Measurements from ENCODE around the gene SUSD1. TPM values are rescaled to one million over a fixed set of nuclear protein-coding genes. Genes with fewer than 3 reads are reported as not detected.

Gene SUSD1
- total RNA-seq, 1 experiment from 2014 or later: 7.4 TPM

DNA sequence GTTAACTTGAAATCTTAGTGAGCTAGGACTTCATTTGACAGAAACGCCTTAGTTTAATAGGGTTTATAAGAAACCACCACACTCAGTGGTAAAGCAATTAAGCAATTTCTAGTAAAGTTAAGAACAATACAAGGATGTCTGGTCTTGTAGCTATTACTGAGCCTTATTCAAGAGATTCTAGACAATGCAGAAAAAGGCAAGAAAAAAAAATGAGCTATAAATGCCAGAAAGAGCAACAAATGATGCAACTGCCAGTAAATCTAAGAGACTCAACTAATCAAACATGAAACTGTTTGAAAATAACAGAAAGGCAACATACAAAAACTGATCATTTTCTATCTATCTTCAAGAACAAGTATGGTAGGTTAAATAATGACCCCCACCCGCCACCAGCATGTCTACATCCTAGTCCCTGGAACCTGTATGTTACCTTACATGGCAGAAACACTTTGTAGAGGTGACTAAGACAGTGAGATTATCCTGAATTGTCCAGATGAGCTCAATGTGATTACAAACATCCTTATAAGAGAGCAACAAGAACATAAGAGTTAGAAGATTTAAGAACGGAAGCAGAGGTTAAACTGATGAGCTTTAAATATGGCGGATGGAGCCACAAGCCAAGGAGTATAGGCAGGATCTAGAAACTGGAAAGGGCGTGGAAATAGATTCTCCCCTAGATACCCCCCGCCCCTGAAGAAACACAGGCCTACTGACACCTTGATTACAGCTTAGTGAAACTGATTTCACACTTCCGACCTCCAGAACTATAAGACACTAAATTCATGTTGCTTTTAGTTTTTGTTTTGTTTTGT, 93.0 kb downstream of the SUSD1 start:
- no TSS peak for BruUV-seq (replicated peaks)
- CTCF ChIA-PET: interaction anchor here (1.1 kb wide), 1 partner anchor 10 kb away, joined by 3 read pairs; no protein-coding TSS in a partner anchor
- POLR2A ChIA-PET (ENCODE audit: unreplicated experiment): interaction anchor here (0.7 kb wide), 1 partner anchor 473 kb away, joined by 6 read pairs; no protein-coding TSS in a partner anchor
- Histone ChIP-seq H3K4me1 (ENCODE audit: insufficient read depth, low read length) (peaks cover 6% of the 10 kb centered on the region; the same call in 1 of the 2 replicates), H3K4me2 (ENCODE audit: low read length) (no peak overlapping the region), H3K9me3 (ENCODE audit: low read length) (no peaks in the 10 kb centered on the region), H4K20me1 (ENCODE audit: low read length) (no peaks in the 10 kb centered on the region), H2AFZ (ENCODE audit: low read length) (no peak overlapping the region), H3K9me2 (replicated peaks; ENCODE audit: low read length) (no peaks in the 10 kb centered on the region), H3K79me2 (ENCODE audit: low read length) (no peaks in the 10 kb centered on the region), H3K9ac (ENCODE audit: low read length) (no peak overlapping the region), H3K4me3 (ENCODE audit: low read length) (no peak overlapping the region), H3K36me3 (ENCODE audit: low read depth, low read length) (no peaks in the 10 kb centered on the region), H3K27ac (ENCODE audit: low read length) (no peak overlapping the region), H3K27me3 (ENCODE audit: low read length) (no peaks in the 10 kb centered on the region), H3F3A (ENCODE audit: low read length, unreplicated experiment) (no peaks in the 10 kb centered on the region)
- DNase-seq: no peak
- intact Hi-C loops (cut with micrococcal nuclease): no loop called here
- no peak for ATAC-seq
- TF ChIP-seq, protein P1, sequence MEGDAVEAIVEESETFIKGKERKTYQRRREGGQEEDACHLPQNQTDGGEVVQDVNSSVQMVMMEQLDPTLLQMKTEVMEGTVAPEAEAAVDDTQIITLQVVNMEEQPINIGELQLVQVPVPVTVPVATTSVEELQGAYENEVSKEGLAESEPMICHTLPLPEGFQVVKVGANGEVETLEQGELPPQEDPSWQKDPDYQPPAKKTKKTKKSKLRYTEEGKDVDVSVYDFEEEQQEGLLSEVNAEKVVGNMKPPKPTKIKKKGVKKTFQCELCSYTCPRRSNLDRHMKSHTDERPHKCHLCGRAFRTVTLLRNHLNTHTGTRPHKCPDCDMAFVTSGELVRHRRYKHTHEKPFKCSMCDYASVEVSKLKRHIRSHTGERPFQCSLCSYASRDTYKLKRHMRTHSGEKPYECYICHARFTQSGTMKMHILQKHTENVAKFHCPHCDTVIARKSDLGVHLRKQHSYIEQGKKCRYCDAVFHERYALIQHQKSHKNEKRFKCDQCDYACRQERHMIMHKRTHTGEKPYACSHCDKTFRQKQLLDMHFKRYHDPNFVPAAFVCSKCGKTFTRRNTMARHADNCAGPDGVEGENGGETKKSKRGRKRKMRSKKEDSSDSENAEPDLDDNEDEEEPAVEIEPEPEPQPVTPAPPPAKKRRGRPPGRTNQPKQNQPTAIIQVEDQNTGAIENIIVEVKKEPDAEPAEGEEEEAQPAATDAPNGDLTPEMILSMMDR (conservative IDR thresholded peaks at IDR 0.05; ENCODE audit: low read depth, low read length): no peak
- TF ChIP-seq EZH2phosphoT487 (IDR thresholded peaks at IDR 0.05; ENCODE audit: borderline replicate concordance, low read length) (no peak), EZH2 (IDR thresholded peaks at IDR 0.05; ENCODE audit: low read length, unreplicated experiment) (no peak)

DNA sequence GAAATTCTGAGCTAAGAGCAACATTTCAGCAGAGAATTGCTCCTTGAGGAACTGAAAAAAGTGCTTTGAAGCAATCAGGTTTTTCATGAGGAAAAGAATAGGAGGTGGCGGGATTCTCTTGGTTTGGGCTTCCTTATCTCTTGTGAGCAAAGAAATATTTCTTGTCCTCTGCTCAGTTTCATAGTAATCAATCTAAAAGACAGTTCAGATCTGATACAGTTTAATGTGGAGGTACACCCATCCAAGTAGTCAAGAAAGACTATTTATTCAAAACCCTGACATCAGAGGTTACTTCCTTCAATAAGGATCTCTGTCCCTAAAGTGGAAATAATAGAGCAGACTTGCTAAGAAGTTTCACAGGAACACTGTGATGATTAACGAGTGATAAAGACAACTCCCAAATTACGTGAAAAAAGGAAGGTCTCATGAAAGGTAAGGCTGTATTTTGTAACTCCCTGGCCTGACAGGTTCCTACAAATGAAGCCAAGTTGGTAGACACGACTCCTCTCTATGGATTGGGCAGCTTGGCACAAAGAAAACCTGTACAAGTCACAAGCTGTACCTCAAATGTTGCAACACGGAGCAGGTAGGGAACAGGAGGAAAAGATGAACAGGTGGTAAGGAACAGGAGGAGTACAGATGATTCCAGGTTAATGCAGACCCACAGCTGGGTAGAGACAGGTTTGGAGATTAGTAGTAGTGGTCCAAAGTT, 94.1 kb downstream of the SUSD1 start:
- Histone ChIP-seq H3K9me3 (ENCODE audit: low read length) (no peaks in the 10 kb centered on the region), H3K9me2 (replicated peaks; ENCODE audit: low read length) (no peaks in the 10 kb centered on the region), H2AFZ (ENCODE audit: low read length) (no peak overlapping the region), H3F3A (ENCODE audit: low read length, unreplicated experiment) (no peaks in the 10 kb centered on the region), H3K4me1 (ENCODE audit: insufficient read depth, low read length) (peaks cover 6% of the 10 kb centered on the region; the same call in 1 of the 2 replicates), H3K4me3 (ENCODE audit: low read length) (no peak overlapping the region), H3K36me3 (ENCODE audit: low read depth, low read length) (no peaks in the 10 kb centered on the region), H3K27ac (ENCODE audit: low read length) (no peak overlapping the region), H3K4me2 (ENCODE audit: low read length) (no peak overlapping the region), H3K79me2 (ENCODE audit: low read length) (no peaks in the 10 kb centered on the region), H3K27me3 (ENCODE audit: low read length) (no peaks in the 10 kb centered on the region), H3K9ac (ENCODE audit: low read length) (no peak overlapping the region), H4K20me1 (ENCODE audit: low read length) (no peaks in the 10 kb centered on the region)
- DNase-seq: no peak
- CTCF ChIA-PET: interaction anchor here (1.1 kb wide), 1 partner anchor 11 kb away, joined by 3 read pairs; no protein-coding TSS in a partner anchor
- TF ChIP-seq, protein P1 (conservative IDR thresholded peaks at IDR 0.05; ENCODE audit: low read depth, low read length): no peak
- no peak for TF ChIP-seq EZH2 (IDR thresholded peaks at IDR 0.05; ENCODE audit: low read length, unreplicated experiment)
- TF ChIP-seq EZH2phosphoT487 (IDR thresholded peaks at IDR 0.05; ENCODE audit: borderline replicate concordance, low read length): no peak
- BruUV-seq (replicated peaks): no TSS peak
- POLR2A ChIA-PET (ENCODE audit: unreplicated experiment): no interaction called here
- no peak for ATAC-seq
- intact Hi-C loops (cut with micrococcal nuclease): no loop called here

All from PC-3 (cell line).